ENCODE results near the gene NOTUM. TPM values are rescaled to one million over a fixed set of nuclear protein-coding genes. Genes with fewer than 3 reads are reported as not detected.

NOTUM gene
- total and polyA plus RNA-seq, 9 of the 15 experiments (the other 6 are each of a cell fraction or from before 2014, with no cell fraction given): 0.03 to 14.0 (median 4.1) TPM

DNA sequence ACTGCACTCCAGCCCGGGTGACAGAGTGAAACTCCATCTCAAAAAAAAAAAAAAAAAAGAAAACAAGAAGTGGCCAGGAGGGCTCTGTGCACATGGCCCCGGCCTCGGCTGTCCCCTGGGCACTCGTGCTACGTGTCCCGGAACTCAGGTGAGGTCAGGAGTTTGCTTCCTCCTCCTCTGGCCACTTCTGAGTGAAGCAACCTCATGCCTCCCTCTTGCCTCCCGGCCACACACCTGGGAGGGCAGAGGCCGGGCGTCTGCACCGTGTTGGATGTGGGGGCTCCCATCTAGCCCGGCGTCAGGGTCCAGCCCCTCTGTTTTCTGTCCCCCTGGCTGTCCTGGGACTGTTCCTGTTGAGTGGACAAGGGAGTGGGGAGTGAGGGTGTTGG, 38.6 kb upstream of the NOTUM start:
- no peaks in the 10 kb centered on the region for H3K27me3 ChIP-seq (ENCODE audit: control insufficient read depth in 2 of 2, insufficient read depth in 2 of 2, low read length in 2 of 2)
- H3K4me2 ChIP-seq (ENCODE audit: insufficient read depth, low read length): no peak overlapping the region
- peaks cover 6% of the 10 kb centered on the region; the same call in 1 of the 3 replicates for H3K36me3 ChIP-seq (ENCODE audit: control insufficient read depth, insufficient read depth, low read length)
- POLR2A ChIA-PET: interaction anchor here (0.7 to 1.1 kb wide), 2 partner anchors 8 to 21 kb away, joined by 3 read pairs; no protein-coding TSS in a partner anchor
- FAIRE-seq (no peak), ATAC-seq (no peak), DNase-seq (ENCODE audit: extremely low read depth in 1 of 4, low spot score in 3 of 4) (no peak)
- H3K9me1 ChIP-seq (ENCODE audit: control insufficient read depth, insufficient read depth, low read length): no peaks in the 10 kb centered on the region
- BruUV-seq (replicated peaks): no TSS peak
- no peaks in the 10 kb centered on the region for H3K9me3 ChIP-seq (replicated peaks; ENCODE audit: control insufficient read depth, insufficient read depth, low read depth, low read length)
- WGBS (ENCODE audit: insufficient coverage, low coverage, missing lambda C conversion rate): 97% methylated on average over 10 of the region's 12 CpGs
- no peak overlapping the region; a peak in 1 of 4 replicates for H3K9ac ChIP-seq (ENCODE audit: insufficient read depth in 1 of 2, low read depth in 2 of 2, low read length in 2 of 2)
- peaks cover 0 to 63% of the 10 kb centered on the region in 2 experiments; a peak in 2 of 5 replicates for H3K4me1 ChIP-seq (replicated peaks in 1 of 2; ENCODE audit: control insufficient read depth in 2 of 2, insufficient read depth in 2 of 2, low read length in 2 of 2)
- no peak overlapping the region for H2AFZ ChIP-seq (ENCODE audit: low read depth, low read length)
- in situ Hi-C loops (cut with MboI) (no loop called here), intact Hi-C loops (cut with micrococcal nuclease) (no loop called here)
- no peaks in the 10 kb centered on the region for H3K79me2 ChIP-seq (ENCODE audit: control insufficient read depth, insufficient read depth, low read length)
- CTCF ChIA-PET (ENCODE audit: low intra/inter-chr PET ratio): no interaction called here
- H4K20me1 ChIP-seq (replicated peaks; ENCODE audit: control insufficient read depth, insufficient read depth, low read length): no peaks in the 10 kb centered on the region
- no peak overlapping the region for H3K4me3 ChIP-seq
- H3K27ac ChIP-seq (ENCODE audit: extremely low read depth, low read depth, low read length): no peak overlapping the region
- TF ChIP-seq ZFP36 (IDR thresholded peaks at IDR 0.05; ENCODE audit: low read depth, low read length, partially characterized antibody) (no peak), ZEB2 (IDR thresholded peaks at IDR 0.05) (no peak), SP2 (IDR thresholded peaks at IDR 0.05; ENCODE audit: extremely low read depth, low read depth, low read length, poor library complexity, severe bottlenecking) (no peak), SP1 (CRISPR knock-in tag; IDR thresholded peaks at IDR 0.05) (no peak), RBM17 (IDR thresholded peaks at IDR 0.05; ENCODE audit: borderline replicate concordance, low read depth, low read length) (no peak), CBFA2T2 (conservative IDR thresholded peaks at IDR 0.05) (no peak), HNRNPUL1 (IDR thresholded peaks at IDR 0.05; ENCODE audit: low read length) (no peak), SFPQ (IDR thresholded peaks at IDR 0.05; ENCODE audit: low read depth, low read length) (no peak), NFE2L1 (tag; IDR thresholded peaks at IDR 0.05; ENCODE audit: borderline replicate concordance, low read depth) (no peak), NCOA4 (IDR thresholded peaks at IDR 0.05; ENCODE audit: partially characterized antibody) (no peak), RBM34 (IDR thresholded peaks at IDR 0.05; ENCODE audit: borderline replicate concordance, insufficient read depth, low read length) (no peak)
- TF ChIP-seq, protein P1, sequence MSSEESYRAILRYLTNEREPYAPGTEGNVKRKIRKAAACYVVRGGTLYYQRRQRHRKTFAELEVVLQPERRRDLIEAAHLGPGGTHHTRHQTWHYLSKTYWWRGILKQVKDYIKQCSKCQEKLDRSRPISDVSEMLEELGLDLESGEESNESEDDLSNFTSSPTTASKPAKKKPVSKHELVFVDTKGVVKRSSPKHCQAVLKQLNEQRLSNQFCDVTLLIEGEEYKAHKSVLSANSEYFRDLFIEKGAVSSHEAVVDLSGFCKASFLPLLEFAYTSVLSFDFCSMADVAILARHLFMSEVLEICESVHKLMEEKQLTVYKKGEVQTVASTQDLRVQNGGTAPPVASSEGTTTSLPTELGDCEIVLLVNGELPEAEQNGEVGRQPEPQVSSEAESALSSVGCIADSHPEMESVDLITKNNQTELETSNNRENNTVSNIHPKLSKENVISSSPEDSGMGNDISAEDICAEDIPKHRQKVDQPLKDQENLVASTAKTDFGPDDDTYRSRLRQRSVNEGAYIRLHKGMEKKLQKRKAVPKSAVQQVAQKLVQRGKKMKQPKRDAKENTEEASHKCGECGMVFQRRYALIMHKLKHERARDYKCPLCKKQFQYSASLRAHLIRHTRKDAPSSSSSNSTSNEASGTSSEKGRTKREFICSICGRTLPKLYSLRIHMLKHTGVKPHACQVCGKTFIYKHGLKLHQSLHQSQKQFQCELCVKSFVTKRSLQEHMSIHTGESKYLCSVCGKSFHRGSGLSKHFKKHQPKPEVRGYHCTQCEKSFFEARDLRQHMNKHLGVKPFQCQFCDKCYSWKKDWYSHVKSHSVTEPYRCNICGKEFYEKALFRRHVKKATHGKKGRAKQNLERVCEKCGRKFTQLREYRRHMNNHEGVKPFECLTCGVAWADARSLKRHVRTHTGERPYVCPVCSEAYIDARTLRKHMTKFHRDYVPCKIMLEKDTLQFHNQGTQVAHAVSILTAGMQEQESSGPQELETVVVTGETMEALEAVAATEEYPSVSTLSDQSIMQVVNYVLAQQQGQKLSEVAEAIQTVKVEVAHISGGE (CRISPR knock-in tag; IDR thresholded peaks at IDR 0.05): no peak
